GM23338 (cell line): ENCODE data around the gene DDB1.

ENCODE experiments used
- CREB1 ChIP-seq: fragments of 250-450 bp; sonication (Bioruptor Pico); IDR thresholded peaks from 2 replicates; pipeline ENCODE4 v1.5.0; 2020; ENCODE audit warnings: low read depth, mild to moderate bottlenecking, moderate library complexity
- EZH2 ChIP-seq: fragments of 200-600 bp; sonication (generic); IDR thresholded peaks from one replicate; pipeline ENCODE4 v1.8.0; 2017; ENCODE audit warnings: antibody characterized with exemption, mild to moderate bottlenecking, low read depth; ENCODE audit not compliant: unreplicated experiment
- EZH2phosphoT487 ChIP-seq: fragments of 200-600 bp; sonication (generic); IDR thresholded peaks from one replicate; pipeline ENCODE4 v1.8.1; 2018; ENCODE audit warnings: antibody characterized with exemption; ENCODE audit not compliant: unreplicated experiment
- POLR2AphosphoS5 ChIP-seq: IDR thresholded peaks from 2 replicates; pipeline ENCODE4 v1.6.1; 2016; ENCODE audit warnings: antibody characterized with exemption, low read depth
- TF ChIP-seq, protein P1 (sequence below), 2 experiments: fragments of 200-600 bp in 1 of 2; sonication (generic) in 1 of 2; conservative IDR thresholded peaks; 2 replicates each; pipeline versions ENCODE4 v1.5.1 to v1.6.1; 2016 to 2017; ENCODE audit warnings: antibody characterized with exemption in 2 of 2, low read depth in 2 of 2, mild to moderate bottlenecking in 2 of 2, moderate library complexity in 1 of 2

GRCh38 chr11:61354208-61354607 lies 21.3 kb upstream of the DDB1 start:
- TF ChIP-seq, protein P1, sequence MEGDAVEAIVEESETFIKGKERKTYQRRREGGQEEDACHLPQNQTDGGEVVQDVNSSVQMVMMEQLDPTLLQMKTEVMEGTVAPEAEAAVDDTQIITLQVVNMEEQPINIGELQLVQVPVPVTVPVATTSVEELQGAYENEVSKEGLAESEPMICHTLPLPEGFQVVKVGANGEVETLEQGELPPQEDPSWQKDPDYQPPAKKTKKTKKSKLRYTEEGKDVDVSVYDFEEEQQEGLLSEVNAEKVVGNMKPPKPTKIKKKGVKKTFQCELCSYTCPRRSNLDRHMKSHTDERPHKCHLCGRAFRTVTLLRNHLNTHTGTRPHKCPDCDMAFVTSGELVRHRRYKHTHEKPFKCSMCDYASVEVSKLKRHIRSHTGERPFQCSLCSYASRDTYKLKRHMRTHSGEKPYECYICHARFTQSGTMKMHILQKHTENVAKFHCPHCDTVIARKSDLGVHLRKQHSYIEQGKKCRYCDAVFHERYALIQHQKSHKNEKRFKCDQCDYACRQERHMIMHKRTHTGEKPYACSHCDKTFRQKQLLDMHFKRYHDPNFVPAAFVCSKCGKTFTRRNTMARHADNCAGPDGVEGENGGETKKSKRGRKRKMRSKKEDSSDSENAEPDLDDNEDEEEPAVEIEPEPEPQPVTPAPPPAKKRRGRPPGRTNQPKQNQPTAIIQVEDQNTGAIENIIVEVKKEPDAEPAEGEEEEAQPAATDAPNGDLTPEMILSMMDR (conservative IDR thresholded peaks at IDR 0.05; ENCODE audit: low read depth in 2 of 2) = no peak
- TF ChIP-seq POLR2AphosphoS5 = no peak
- no peak for TF ChIP-seq EZH2phosphoT487
- TF ChIP-seq EZH2 = no peak
- no peak for TF ChIP-seq CREB1
